ENCODE results near the gene TPSG1. TPM values are rescaled to one million over a fixed set of nuclear protein-coding genes. Genes with fewer than 3 reads are reported as not detected.

TPSG1 gene
- total RNA-seq, 1 donor from 2014 or later, result not detected

DNA sequence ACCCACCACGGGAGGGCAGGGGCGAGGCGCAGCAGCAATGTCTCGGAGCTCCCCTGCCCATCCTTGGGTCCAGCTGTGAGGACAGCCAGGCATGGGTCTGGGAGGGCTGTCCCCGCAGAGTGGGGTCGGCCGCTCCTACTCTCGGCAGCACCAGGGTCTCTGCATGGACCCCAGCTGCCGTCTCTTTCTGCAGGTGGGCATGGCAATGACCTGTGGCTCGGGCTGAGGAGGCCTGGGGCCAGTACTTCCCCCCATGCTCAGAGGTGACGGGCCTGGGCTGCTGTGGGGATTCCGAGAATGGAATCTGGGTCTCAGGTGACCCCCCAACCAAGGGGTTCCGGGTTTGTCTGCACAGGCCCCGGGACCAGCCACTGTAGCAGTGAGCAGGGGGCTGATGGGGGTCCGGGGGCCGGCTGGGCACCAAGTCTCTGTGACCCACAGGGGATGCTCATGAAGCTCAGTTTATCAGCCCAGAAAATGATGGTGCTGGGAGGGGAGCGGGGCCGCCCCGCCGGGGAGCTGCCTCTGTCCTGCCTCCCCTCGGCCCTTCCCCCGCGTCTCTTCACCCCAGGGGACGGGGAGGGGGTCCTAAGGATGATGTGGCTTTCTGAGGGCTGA lies 48.7 kb downstream of the TPSG1 start:
- Histone ChIP-seq H3K79me2 (ENCODE audit: insufficient read depth, low read length) (no peaks in the 10 kb centered on the region), H3K9ac (ENCODE audit: low read length) (no peak overlapping the region), H3K27ac (ENCODE audit: low read depth, low read length) (no peak overlapping the region), H3K27me3 (ENCODE audit: insufficient read depth, low read length) (no peaks in the 10 kb centered on the region), H4K20me1 (ENCODE audit: insufficient read depth, low read length) (no peaks in the 10 kb centered on the region), H3K36me3 (ENCODE audit: insufficient read depth, low read length) (no peaks in the 10 kb centered on the region), H3K9me3 (ENCODE audit: insufficient read depth, low read depth, low read length) (no peaks in the 10 kb centered on the region), H3K4me2 (ENCODE audit: low read length) (no peak overlapping the region), H3K4me1 (ENCODE audit: insufficient read depth, low read length) (peaks cover 20% of the 10 kb centered on the region), H2AFZ (ENCODE audit: low read depth, low read length) (no peak overlapping the region), H3K4me3 (ENCODE audit: insufficient read depth, low read depth, low read length) (no peak overlapping the region)
- H3K9me3 Mint-ChIP-seq (ENCODE audit: unreplicated experiment), result no peaks in the 10 kb centered on the region
- DNase-seq (ENCODE audit: low read depth) (no peak), FAIRE-seq (no peak)
- no peaks in the 10 kb centered on the region for H3K36me3 Mint-ChIP-seq (ENCODE audit: low read depth, unreplicated experiment)
- H3K4me1 Mint-ChIP-seq (ENCODE audit: low read depth, unreplicated experiment), result peaks cover 2% of the 10 kb centered on the region
- H3K27me3 Mint-ChIP-seq (ENCODE audit: low read depth, unreplicated experiment), result no peaks in the 10 kb centered on the region
- TF ChIP-seq, protein P1, sequence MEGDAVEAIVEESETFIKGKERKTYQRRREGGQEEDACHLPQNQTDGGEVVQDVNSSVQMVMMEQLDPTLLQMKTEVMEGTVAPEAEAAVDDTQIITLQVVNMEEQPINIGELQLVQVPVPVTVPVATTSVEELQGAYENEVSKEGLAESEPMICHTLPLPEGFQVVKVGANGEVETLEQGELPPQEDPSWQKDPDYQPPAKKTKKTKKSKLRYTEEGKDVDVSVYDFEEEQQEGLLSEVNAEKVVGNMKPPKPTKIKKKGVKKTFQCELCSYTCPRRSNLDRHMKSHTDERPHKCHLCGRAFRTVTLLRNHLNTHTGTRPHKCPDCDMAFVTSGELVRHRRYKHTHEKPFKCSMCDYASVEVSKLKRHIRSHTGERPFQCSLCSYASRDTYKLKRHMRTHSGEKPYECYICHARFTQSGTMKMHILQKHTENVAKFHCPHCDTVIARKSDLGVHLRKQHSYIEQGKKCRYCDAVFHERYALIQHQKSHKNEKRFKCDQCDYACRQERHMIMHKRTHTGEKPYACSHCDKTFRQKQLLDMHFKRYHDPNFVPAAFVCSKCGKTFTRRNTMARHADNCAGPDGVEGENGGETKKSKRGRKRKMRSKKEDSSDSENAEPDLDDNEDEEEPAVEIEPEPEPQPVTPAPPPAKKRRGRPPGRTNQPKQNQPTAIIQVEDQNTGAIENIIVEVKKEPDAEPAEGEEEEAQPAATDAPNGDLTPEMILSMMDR (IDR thresholded peaks at IDR 0.05; ENCODE audit: insufficient read depth, low read depth, low read length), result no peak
- TF ChIP-seq EZH2 (IDR thresholded peaks at IDR 0.05; ENCODE audit: insufficient read depth, low read length), result no peak
- H3K27ac Mint-ChIP-seq (ENCODE audit: unreplicated experiment), result no peak overlapping the region
- H3K4me3 Mint-ChIP-seq (ENCODE audit: unreplicated experiment), result no peak overlapping the region

DNA sequence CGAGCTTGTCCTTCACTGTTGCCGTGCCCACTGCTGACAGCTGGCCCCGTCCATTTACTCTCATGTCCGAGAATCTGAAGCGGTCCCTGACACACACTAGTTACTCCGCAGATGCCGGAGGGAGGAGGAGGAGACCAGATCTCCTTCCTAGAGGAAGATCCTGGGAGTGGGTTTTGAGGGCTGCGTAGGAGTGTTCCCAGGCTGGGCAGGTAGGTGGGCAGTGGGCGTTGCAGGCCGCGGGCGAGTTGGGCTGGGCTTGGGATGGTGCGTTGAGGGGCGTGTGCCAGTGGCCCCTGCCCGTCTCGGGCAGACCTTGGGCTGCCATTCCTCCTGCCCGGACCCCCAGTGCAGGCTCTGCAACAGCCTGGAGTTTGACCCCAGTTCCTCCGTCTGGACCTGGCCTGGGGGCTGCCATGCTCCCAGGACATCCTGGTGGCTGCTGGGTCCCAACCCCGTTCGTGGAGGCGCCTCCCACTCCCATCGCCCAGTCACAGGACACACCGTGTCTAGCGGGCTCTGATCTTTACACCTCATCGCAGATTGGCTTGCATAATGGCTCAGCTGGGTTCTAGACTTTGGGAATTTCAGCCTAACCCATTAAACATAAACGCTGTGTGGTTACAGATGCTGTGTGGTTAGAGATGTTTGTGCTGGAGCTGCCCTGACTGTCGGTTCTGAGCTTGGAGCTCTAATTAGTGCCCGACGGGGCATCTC lies 49.3 kb downstream of the TPSG1 start:
- H3K4me2 ChIP-seq (ENCODE audit: low read length), result no peak overlapping the region
- H2AFZ ChIP-seq (ENCODE audit: low read depth, low read length), result no peak overlapping the region
- H3K79me2 ChIP-seq (ENCODE audit: insufficient read depth, low read length), result no peaks in the 10 kb centered on the region
- H3K36me3 ChIP-seq (ENCODE audit: insufficient read depth, low read length), result no peaks in the 10 kb centered on the region
- peaks cover 3% of the 10 kb centered on the region for H4K20me1 ChIP-seq (ENCODE audit: insufficient read depth, low read length)
- no peak overlapping the region for H3K4me3 Mint-ChIP-seq (ENCODE audit: unreplicated experiment)
- H3K9me3 ChIP-seq (ENCODE audit: insufficient read depth, low read depth, low read length), result no peaks in the 10 kb centered on the region
- H3K27ac ChIP-seq (ENCODE audit: low read depth, low read length), result no peak overlapping the region
- no peak for TF ChIP-seq EZH2 (IDR thresholded peaks at IDR 0.05; ENCODE audit: insufficient read depth, low read length)
- TF ChIP-seq, protein P1 (IDR thresholded peaks at IDR 0.05; ENCODE audit: insufficient read depth, low read depth, low read length), result no peak
- H3K4me1 Mint-ChIP-seq (ENCODE audit: low read depth, unreplicated experiment), result peaks cover 2% of the 10 kb centered on the region
- H3K9ac ChIP-seq (ENCODE audit: low read length), result no peak overlapping the region
- peaks cover 14% of the 10 kb centered on the region for H3K4me1 ChIP-seq (ENCODE audit: insufficient read depth, low read length)
- FAIRE-seq (no peak), DNase-seq (ENCODE audit: low read depth) (peak; percentile 56)
- H3K27me3 Mint-ChIP-seq (ENCODE audit: low read depth, unreplicated experiment), result no peaks in the 10 kb centered on the region
- no peaks in the 10 kb centered on the region for H3K27me3 ChIP-seq (ENCODE audit: insufficient read depth, low read length)
- no peaks in the 10 kb centered on the region for H3K36me3 Mint-ChIP-seq (ENCODE audit: low read depth, unreplicated experiment)
- no peak overlapping the region for H3K27ac Mint-ChIP-seq (ENCODE audit: unreplicated experiment)
- H3K4me3 ChIP-seq (ENCODE audit: insufficient read depth, low read depth, low read length), result no peak overlapping the region
- H3K9me3 Mint-ChIP-seq (ENCODE audit: unreplicated experiment), result no peaks in the 10 kb centered on the region

Data from astrocyte (in vitro differentiated cells and primary cell).